ENCODE measurements around the gene CCDC146.
"Not testable (repeated sequence)": the region's sequence is repeated elsewhere in the genome, so short reads cannot be mapped to it uniquely, and the experiment has no call there.

Gene CCDC146

GRCh38 chr7:77306231-77307067 is 184.0 kb downstream of the CCDC146 start:
- no peak for DNase-seq

- no peak for DNase-seq
Measured at GRCh38 chr7:77308792-77309191, 186.4 kb downstream of the CCDC146 start.

- no peak for DNase-seq
Measured at GRCh38 chr7:77309714-77310220, 187.4 kb downstream of the CCDC146 start.

GRCh38 chr7:77310982-77311381 is 188.6 kb downstream of the CCDC146 start:
- no peak for DNase-seq

GRCh38 chr7:77313085-77313484 is 190.7 kb downstream of the CCDC146 start:
- no peak for DNase-seq

- no peak for DNase-seq
Measured at GRCh38 chr7:77313876-77314480, 191.6 kb downstream of the CCDC146 start.

GRCh38 chr7:77315182-77315591 is 192.8 kb downstream of the CCDC146 start:
- DNase-seq = peak; percentile 59 to 61

GRCh38 chr7:77316219-77316978 is 194.0 kb downstream of the CCDC146 start:
- DNase-seq = no peak

GRCh38 chr7:77318019-77318418 is 195.6 kb downstream of the CCDC146 start:
- DNase-seq = no peak

GRCh38 chr7:77320137-77320536 is 197.7 kb downstream of the CCDC146 start:
- no peak for DNase-seq

GRCh38 chr7:77320714-77321113 is 198.3 kb downstream of the CCDC146 start:
- DNase-seq = no peak

GRCh38 chr7:77321300-77321699 is 198.9 kb downstream of the CCDC146 start:
- no peak for DNase-seq

- no peak for DNase-seq
Measured at GRCh38 chr7:77326131-77326530, 203.7 kb downstream of the CCDC146 start.

GRCh38 chr7:77327067-77327931 is 204.9 kb downstream of the CCDC146 start:
- DNase-seq = no peak

- no peak for DNase-seq
Measured at GRCh38 chr7:77327932-77328628, 205.7 kb downstream of the CCDC146 start.

- DNase-seq = no peak
Measured at GRCh38 chr7:77328669-77329068, 206.3 kb downstream of the CCDC146 start.

- DNase-seq = no peak
Measured at GRCh38 chr7:77329466-77330168, 207.2 kb downstream of the CCDC146 start.

- peak in 1 of 2 experiments; percentile 17 for DNase-seq
Measured at GRCh38 chr7:77330169-77330882, 207.9 kb downstream of the CCDC146 start.

- DNase-seq = peak; percentile 50 to 68
Measured at GRCh38 chr7:77331938-77332695, 209.7 kb downstream of the CCDC146 start.

- not testable (repeated sequence) for DNase-seq
Measured at GRCh38 chr7:77334039-77334438, 211.6 kb downstream of the CCDC146 start.
